NCI-H2196 (cell line): ENCODE measurements around the gene MAPK8.

Experiments
- DNase-seq: peaks from one replicate; lab custom pipeline; 2025; ENCODE audit not compliant: unreplicated experiment; lab: John Stamatoyannopoulos, UW

The MAPK8 gene

GRCh38 chr10:48291190-48291589 lies 15.3 kb upstream of the MAPK8 start:
- no peak for DNase-seq

GRCh38 chr10:48292616-48293015 lies 13.9 kb upstream of the MAPK8 start:
- DNase-seq, result no peak

- no peak for DNase-seq
Observed at GRCh38 chr10:48294431-48294830, 12.0 kb upstream of the MAPK8 start.

GRCh38 chr10:48296576-48297098 lies 9.8 kb upstream of the MAPK8 start:
- DNase-seq, result no peak

GRCh38 chr10:48299066-48299465 lies 7.4 kb upstream of the MAPK8 start:
- DNase-seq, result no peak

- no peak for DNase-seq
Observed at GRCh38 chr10:48299692-48300091, 6.8 kb upstream of the MAPK8 start.

GRCh38 chr10:48300556-48300955 lies 5.9 kb upstream of the MAPK8 start:
- no peak for DNase-seq

GRCh38 chr10:48302515-48303476 lies 3.7 kb upstream of the MAPK8 start:
- DNase-seq, result no peak

- no peak for DNase-seq
Observed at GRCh38 chr10:48305905-48306264, 592 bp upstream of the MAPK8 start.

- DNase-seq, result peak; percentile 24
Observed at GRCh38 chr10:48306870-48307710, 613 bp downstream of the MAPK8 start.

- DNase-seq, result no peak
Observed at GRCh38 chr10:48307711-48308018, 1.2 kb downstream of the MAPK8 start.

- peak; percentile 8 for DNase-seq
Observed at GRCh38 chr10:48309711-48310226, 3.3 kb downstream of the MAPK8 start.

GRCh38 chr10:48314107-48314506 lies 7.6 kb downstream of the MAPK8 start:
- no peak for DNase-seq

GRCh38 chr10:48316236-48316635 lies 9.8 kb downstream of the MAPK8 start:
- no peak for DNase-seq

GRCh38 chr10:48317321-48317990 lies 11.0 kb downstream of the MAPK8 start:
- DNase-seq, result no peak

- no peak for DNase-seq
Observed at GRCh38 chr10:48322017-48322416, 15.5 kb downstream of the MAPK8 start.

GRCh38 chr10:48324580-48324979 lies 18.1 kb downstream of the MAPK8 start:
- no peak for DNase-seq

- DNase-seq, result no peak
Observed at GRCh38 chr10:48330269-48330668, 23.8 kb downstream of the MAPK8 start.

- no peak for DNase-seq
Observed at GRCh38 chr10:48331436-48331835, 25.0 kb downstream of the MAPK8 start.

GRCh38 chr10:48332166-48332870 lies 25.8 kb downstream of the MAPK8 start:
- DNase-seq, result no peak

- no peak for DNase-seq
Observed at GRCh38 chr10:48332871-48333216, 26.4 kb downstream of the MAPK8 start.
